PC-9 (cell line): ENCODE results near the gene PDE7B. TPM values are rescaled to one million over a fixed set of nuclear protein-coding genes. Genes with fewer than 3 reads are reported as not detected.

Source experiments
- BruUV-seq: library from RNA; stranded (reverse); fragments of 400-500 nt; replicated peaks from 2 replicates; lab custom pipeline; 2021; lab: Mats Ljungman, UMichigan
- CTCF ChIA-PET: fragments of 300-600 bp; sonication (Branson Sonifier 250); formaldehyde crosslinking; loops from one replicate; lab custom pipeline; 2022; ENCODE audit warnings: antibody characterized with exemption; lab: Charles Lee
- POLR2A ChIA-PET: fragments of 300-600 bp; sonication (Branson Sonifier 250); formaldehyde crosslinking; loops from one replicate; lab custom pipeline; 2022; ENCODE audit warnings: antibody characterized with exemption; ENCODE audit not compliant: unreplicated experiment; lab: Charles Lee
- DNase-seq, 2 experiments: peaks; one replicate each; pipeline versions ENCODE4 v3.0.0 to v3.0.0-alpha.2; 2015 to 2022; ENCODE audit warnings: mixed read lengths in 1 of 2
- H2AFZ ChIP-seq: fragments of 200-600 bp; sonication (generic); 2 replicates; pipeline ENCODE4 v1.8.1; 2017; ENCODE audit warnings: antibody characterized with exemption
- H3F3A ChIP-seq: fragments of 200-600 bp; sonication (generic); 2 replicates; pipeline ENCODE4 v1.8.1; 2017; ENCODE audit warnings: antibody characterized with exemption, mild to moderate bottlenecking, low read depth; ENCODE audit not compliant: insufficient read depth
- H3K27ac ChIP-seq: fragments of 200-600 bp; sonication (generic); 2 replicates; pipeline ENCODE4 v1.6.1; 2016; ENCODE audit warnings: mixed run types
- H3K27me3 ChIP-seq: fragments of 200-600 bp; sonication (generic); 2 replicates; pipeline ENCODE4 v1.6.1; 2016; ENCODE audit warnings: low read depth, mixed run types; ENCODE audit not compliant: insufficient read depth
- H3K36me3 ChIP-seq: fragments of 200-600 bp; sonication (generic); 2 replicates; pipeline ENCODE4 v1.6.1; 2016; ENCODE audit warnings: low read depth, mixed run types
- H3K4me1 ChIP-seq: fragments of 200-600 bp; sonication (generic); replicated peaks from 2 replicates; pipeline ENCODE4 v1.6.1; 2016; ENCODE audit warnings: mixed run types; ENCODE audit not compliant: insufficient read depth
- H3K4me2 ChIP-seq: fragments of 200-600 bp; sonication (generic); 2 replicates; pipeline ENCODE4 v1.6.1; 2017; ENCODE audit warnings: mixed run types
- H3K4me3 ChIP-seq: fragments of 200-600 bp; sonication (generic); 2 replicates; pipeline ENCODE4 v1.6.1; 2016; ENCODE audit warnings: mixed run types
- H3K79me2 ChIP-seq: fragments of 200-600 bp; sonication (generic); 2 replicates; pipeline ENCODE4 v1.6.1; 2017; ENCODE audit warnings: low read depth, mixed run types
- H3K9me2 ChIP-seq: fragments of 200-600 bp; sonication (generic); 2 replicates; pipeline ENCODE4 v1.8.1; 2017; ENCODE audit warnings: mild to moderate bottlenecking; ENCODE audit not compliant: insufficient read depth
- H3K9me3 ChIP-seq: fragments of 200-600 bp; sonication (generic); 2 replicates; pipeline ENCODE4 v1.8.1; 2016; ENCODE audit warnings: low read depth; ENCODE audit not compliant: insufficient read depth
- H4K20me1 ChIP-seq: fragments of 200-600 bp; sonication (generic); 2 replicates; pipeline ENCODE4 v1.8.1; 2017; ENCODE audit not compliant: insufficient read depth
- CTCF ChIP-seq: fragments of 200-600 bp; sonication (generic); conservative IDR thresholded peaks from 2 replicates; pipeline ENCODE4 v1.6.1; 2017; ENCODE audit warnings: mixed run types, antibody characterized with exemption, mild to moderate bottlenecking, moderate library complexity
- EZH2 ChIP-seq: fragments of 200-600 bp; sonication (generic); IDR thresholded peaks from 2 replicates; pipeline ENCODE4 v1.8.0; 2017; ENCODE audit warnings: antibody characterized with exemption, low read depth
- intact Hi-C: fragments of 100-400 bp; cut with micrococcal nuclease; formaldehyde crosslinking; loops from one replicate; pipeline ENCODE4 v1.10.0; 2022; ENCODE audit not compliant: unreplicated experiment
- total RNA-seq: library from RNA; stranded (reverse); gene quantifications from 2 replicates; pipeline ENCODE4 v1.2.3, GENCODE V29; 2021

PDE7B gene
- total RNA-seq, 1 experiment from 2014 or later, result 0.31 TPM

GRCh38 chr6:135891710-135892109, 40.2 kb downstream of the PDE7B start:
- Histone ChIP-seq H3K9me3 (no peaks in the 10 kb centered on the region), H3F3A (no peaks in the 10 kb centered on the region), H3K9me2 (no peaks in the 10 kb centered on the region; the same call in 1 of the 2 replicates), H4K20me1 (no peaks in the 10 kb centered on the region), H3K27me3 (no peaks in the 10 kb centered on the region), H3K79me2 (no peaks in the 10 kb centered on the region), H3K4me1 (no peaks in the 10 kb centered on the region), H3K27ac (no peak overlapping the region), H3K4me3 (no peak overlapping the region), H3K4me2 (no peak overlapping the region), H2AFZ (no peak overlapping the region), H3K36me3 (no peaks in the 10 kb centered on the region)
- peak in 1 of 2 experiments; percentile 28 for DNase-seq
- ChIA-PET CTCF (no interaction called here), POLR2A (no interaction called here)
- BruUV-seq, result no TSS peak
- intact Hi-C loops, result no loop called here
- no peak for TF ChIP-seq EZH2
- no peak for TF ChIP-seq CTCF

- Histone ChIP-seq H3K4me1 (no peaks in the 10 kb centered on the region), H3K4me2 (no peak overlapping the region), H3K4me3 (no peak overlapping the region), H3K9me2 (no peaks in the 10 kb centered on the region; the same call in 1 of the 2 replicates), H2AFZ (no peak overlapping the region), H3K36me3 (no peaks in the 10 kb centered on the region), H3K79me2 (no peaks in the 10 kb centered on the region), H3K27me3 (no peaks in the 10 kb centered on the region), H3F3A (no peaks in the 10 kb centered on the region), H3K27ac (no peak overlapping the region), H4K20me1 (no peaks in the 10 kb centered on the region), H3K9me3 (no peaks in the 10 kb centered on the region)
- CTCF ChIA-PET, result no interaction called here
- peak in 1 of 2 experiments; percentile 27 for DNase-seq
- intact Hi-C loops, result no loop called here
- POLR2A ChIA-PET, result no interaction called here
- no TSS peak for BruUV-seq
- TF ChIP-seq CTCF, result no peak
- TF ChIP-seq EZH2, result no peak
These were observed 43.9 kb downstream of the PDE7B start for GRCh38 chr6:135895231-135895911.

- CTCF ChIA-PET, result no interaction called here
- Histone ChIP-seq H3K9me3 (no peaks in the 10 kb centered on the region), H3K4me2 (no peak overlapping the region), H3K36me3 (no peaks in the 10 kb centered on the region), H3K9me2 (no peaks in the 10 kb centered on the region; the same call in 1 of the 2 replicates), H3K79me2 (no peaks in the 10 kb centered on the region), H4K20me1 (no peaks in the 10 kb centered on the region), H3F3A (no peaks in the 10 kb centered on the region), H3K27me3 (no peaks in the 10 kb centered on the region), H3K4me1 (no peaks in the 10 kb centered on the region), H3K27ac (no peak overlapping the region), H3K4me3 (no peak overlapping the region), H2AFZ (no peak overlapping the region)
- TF ChIP-seq CTCF (no peak), EZH2 (no peak)
- POLR2A ChIA-PET, result no interaction called here
- no TSS peak for BruUV-seq
- intact Hi-C loops, result no loop called here
- no peak for DNase-seq
These were observed 45.6 kb downstream of the PDE7B start for GRCh38 chr6:135897087-135897486.
